Brain microvascular endothelial cell (primary cell): ENCODE results near the gene PROX1.

ENCODE experiments used
- DNase-seq: peaks from one replicate; pipeline ENCODE4 v3.0.0-alpha.2; 2020
- H3K27ac ChIP-seq: fragments of 250-450 bp; sonication (Bioruptor Pico); 2 replicates; pipeline ENCODE4 v1.5.1; 2020; ENCODE audit warnings: mild to moderate bottlenecking, moderate library complexity
- H3K27me3 ChIP-seq: fragments of 250-450 bp; sonication (Bioruptor Pico); replicated peaks from 2 replicates; pipeline ENCODE4 v1.5.1; 2020; ENCODE audit warnings: mild to moderate bottlenecking
- H3K36me3 ChIP-seq: fragments of 250-450 bp; sonication (Bioruptor Pico); replicated peaks from 2 replicates; pipeline ENCODE4 v1.5.1; 2020; ENCODE audit warnings: mild to moderate bottlenecking
- H3K4me3 ChIP-seq: 2 replicates; pipeline ENCODE4 v1.5.1; 2011; ENCODE audit warnings: low read depth, mild to moderate bottlenecking, control low read depth, low read length, moderate library complexity
- CTCF ChIP-seq: IDR thresholded peaks from 2 replicates; pipeline ENCODE4 v1.5.1; 2011; ENCODE audit warnings: low read depth, mild to moderate bottlenecking, moderate library complexity, low read length, control low read depth, inconsistent platforms; ENCODE audit errors: missing control alignments
- in situ Hi-C: cut with HindIII; loops from 2 replicates; pipeline ENCODE4 v1.10.0; 2017; ENCODE audit warnings: low sequenced_read_pairs, low pct_ligation_motif_present

The PROX1 gene

GRCh38 chr1:213982289-213982671 lies 5.5 kb upstream of the PROX1 start:
- DNase-seq, result no peak
- H3K4me3 ChIP-seq, result no peak overlapping the region
- in situ Hi-C loops, result no loop called here
- no peaks in the 10 kb centered on the region for H3K36me3 ChIP-seq
- H3K27ac ChIP-seq, result no peak overlapping the region
- no peak for TF ChIP-seq CTCF
- peaks cover 76% of the 10 kb centered on the region for H3K27me3 ChIP-seq

GRCh38 chr1:213982672-213983492 lies 4.9 kb upstream of the PROX1 start:
- peaks cover 76% of the 10 kb centered on the region for H3K27me3 ChIP-seq
- in situ Hi-C loops, result no loop called here

GRCh38 chr1:213983493-213984386 lies 4.0 kb upstream of the PROX1 start:
- H3K27ac ChIP-seq, result no peak overlapping the region

More at GRCh38 chr1:213982672-213983492, 4.9 kb upstream of the PROX1 start:
- Histone ChIP-seq H3K36me3 (no peaks in the 10 kb centered on the region), H3K27ac (no peak overlapping the region), H3K4me3 (peak overlapping the region; percentile 20)
- no peak for TF ChIP-seq CTCF
- no peak for DNase-seq

GRCh38 chr1:213984387-213985208 lies 3.2 kb upstream of the PROX1 start:
- no peaks in the 10 kb centered on the region for H3K36me3 ChIP-seq
- peaks cover 76% of the 10 kb centered on the region for H3K27me3 ChIP-seq
- no peak overlapping the region for H3K27ac ChIP-seq
- DNase-seq, result no peak
- no peak overlapping the region for H3K4me3 ChIP-seq
- in situ Hi-C loops, result no loop called here
- no peak for TF ChIP-seq CTCF

More at GRCh38 chr1:213983493-213984386, 4.0 kb upstream of the PROX1 start:
- Histone ChIP-seq H3K36me3 (no peaks in the 10 kb centered on the region), H3K27me3 (peaks cover 74% of the 10 kb centered on the region), H3K4me3 (no peak overlapping the region)
- no peak for DNase-seq
- in situ Hi-C loops, result no loop called here
- no peak for TF ChIP-seq CTCF

- Histone ChIP-seq H3K27ac (no peak overlapping the region), H3K4me3 (no peak overlapping the region), H3K36me3 (no peaks in the 10 kb centered on the region), H3K27me3 (peaks cover 76% of the 10 kb centered on the region)
- no peak for DNase-seq
- TF ChIP-seq CTCF, result no peak
- in situ Hi-C loops, result no loop called here
Measured at GRCh38 chr1:213985209-213986019, 2.4 kb upstream of the PROX1 start.
